Regular cardiac myocyte (primary cell): ENCODE results near the gene CALB2. TPM values are rescaled to one million over a fixed set of nuclear protein-coding genes. Genes with fewer than 3 reads are reported as not detected.

Source experiments
- total RNA-seq: library from RNA; depleted of rRNA; stranded (reverse); fragments of >200 nt; gene quantifications from 2 replicates; pipeline ENCODE4 v1.2.3, GENCODE V29; 2014

CALB2 gene
- total RNA-seq, result 0.38 and 1.7 TPM in 2 replicates

GRCh38 chr16:71358464-71358998, at the start of gene CALB2:
Gene CALB2 (plus strand): TSS chr16:71358723. CDS start chr16:71358793, 70 bp downstream.

Other genes starting within 250 kb of the CALB2 start
- under 0.01 and 0.28 TPM in 2 replicates for gene HYDIN, start 128.0 kb upstream of the CALB2 start, total RNA-seq
- 27.3 and 28.4 TPM in 2 replicates for gene CMTR2, start 69.3 kb upstream of the CALB2 start, total RNA-seq
- gene TLE7, start 83.3 kb downstream of the CALB2 start, total RNA-seq, result not detected in 2 replicates
- 9.2 and 11.8 TPM in 2 replicates for gene ZNF23, start 103.5 kb downstream of the CALB2 start, total RNA-seq
- 1.3 and 2.8 TPM in 2 replicates for gene ZNF19, start 130.6 kb downstream of the CALB2 start, total RNA-seq
- gene CHST4, start 167.7 kb downstream of the CALB2 start, total RNA-seq, result not detected in 2 replicates
- not detected in 2 replicates for gene TAT, start 218.4 kb downstream of the CALB2 start, total RNA-seq